Upper lobe of left lung (tissue), 6 donors: Measurements from ENCODE around the gene KRT4. TPM values are rescaled to one million over a fixed set of nuclear protein-coding genes. Genes with fewer than 3 reads are reported as not detected.
"Not testable (repeated sequence)": the region's sequence is repeated elsewhere in the genome, so short reads cannot be mapped to it uniquely, and the experiment has no call there.

Experiments used
- ATAC-seq, 2 donors: fragments of 200-7000 bp; cut with Tn5 transposase; one replicate each; pipeline ENCODE4 v1.9.1; 2022; ENCODE audit warnings: mild to moderate bottlenecking in 2 of 2, moderate library complexity in 2 of 2; ENCODE audit not compliant: low FRiP score in 2 of 2
- DNase-seq, 2 donors: peaks; one replicate each; pipeline ENCODE4 v3.0.0-alpha.2; 2019 to 2020
- H3K27ac ChIP-seq, 4 donors: fragments of 200-600 bp; sonication (generic); one replicate each; pipeline ENCODE4 v1.5.1; 2016 to 2019
- H3K27me3 ChIP-seq, 4 donors: fragments of 200-600 bp; sonication (generic); one replicate each; pipeline ENCODE4 v1.5.1; 2017 to 2019
- H3K36me3 ChIP-seq, 4 donors: fragments of 200-600 bp; sonication (generic); one replicate each; pipeline ENCODE4 v1.5.1; 2016 to 2019
- H3K4me1 ChIP-seq, 4 donors: fragments of 200-600 bp; sonication (generic); one replicate each; pipeline ENCODE4 v1.5.1; 2018 to 2019
- H3K4me3 ChIP-seq, 4 donors: fragments of 200-600 bp; sonication (generic); one replicate each; pipeline ENCODE4 v1.5.1; 2017 to 2019; ENCODE audit warnings: mild to moderate bottlenecking in 2 of 4, moderate library complexity in 1 of 4
- H3K9me3 ChIP-seq, 4 donors: fragments of 200-600 bp; sonication (generic); one replicate each; pipeline ENCODE4 v1.5.1; 2018 to 2019
- EP300 ChIP-seq, 4 donors: sonication (generic); formaldehyde crosslinking; IDR thresholded peaks; one replicate each; pipeline ENCODE4 v1.5.1; 2017; ENCODE audit warnings: antibody characterized with exemption in 4 of 4, control low read depth in 2 of 4
- POLR2A ChIP-seq, 4 donors: fragments of 450-650 bp; IDR thresholded peaks; one replicate each; pipeline ENCODE4 v1.5.1; 2016 to 2017; ENCODE audit warnings: antibody characterized with exemption in 4 of 4, mild to moderate bottlenecking in 2 of 4
- POLR2AphosphoS5 ChIP-seq, 2 donors: sonication (generic); formaldehyde crosslinking; IDR thresholded peaks; one replicate each; pipeline ENCODE4 v1.5.1; 2017; ENCODE audit warnings: antibody characterized with exemption in 2 of 2
- WGBS, 2 donors: methylation state at CpG; one replicate each; pipeline ENCODE4 v1.1.5; 2017 to 2018; 5-methylcytosine and 5-hydroxymethylcytosine counted together
- total RNA-seq, 6 donors: library from RNA; depleted of rRNA in 4 of 6; stranded (reverse); fragments of >200 nt in 4 of 6; gene quantifications; one replicate each; pipeline versions ENCODE4 v1.1.0 to v1.2.1, GENCODE V29; 2016 to 2021
- TF ChIP-seq, protein P1 (sequence below), 6 experiments: fragments of 450-650 bp in 4 of 6; fragments of 200-600 bp in 2 of 6; sonication (generic) in 2 of 6; IDR thresholded peaks; one replicate each; pipeline ENCODE4 v1.5.1; 2016 to 2019; ENCODE audit warnings: antibody characterized with exemption in 6 of 6
- donor health status: DM: no; HTN: no; CAD: no; lungs with moderate emphysema.
- donor health status: DM: no; HTN: yes; CAD: no; lungs with severe emphysema.

Gene KRT4
- total RNA-seq, 6 donors from 2014 or later = 2.1 to 36.1 (median 15.1) TPM

DNA sequence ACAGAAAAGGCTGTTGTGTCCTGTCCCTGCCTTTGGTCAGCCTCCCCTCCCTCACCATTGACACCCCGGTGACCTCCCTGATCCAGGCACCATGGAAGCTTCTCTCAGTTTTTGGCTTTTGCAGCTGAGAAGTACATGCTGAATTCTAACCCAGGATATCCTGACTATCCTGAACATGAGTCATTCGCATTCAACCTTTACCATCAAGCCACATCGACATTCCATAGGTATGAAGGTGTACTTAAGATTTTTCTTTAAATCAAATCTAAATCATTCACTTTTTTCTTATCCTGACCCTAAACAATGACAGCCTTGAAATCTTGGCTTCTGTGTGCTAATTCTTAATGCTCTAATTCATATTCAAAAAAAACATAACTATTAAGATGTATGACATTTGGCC lies 43.6 kb upstream of the KRT4 start:
- TF ChIP-seq POLR2AphosphoS5 (IDR thresholded peaks at IDR 0.05) (no peak), EP300 (IDR thresholded peaks at IDR 0.05) (no peak), POLR2A (IDR thresholded peaks at IDR 0.05) (no peak)
- TF ChIP-seq, protein P1, sequence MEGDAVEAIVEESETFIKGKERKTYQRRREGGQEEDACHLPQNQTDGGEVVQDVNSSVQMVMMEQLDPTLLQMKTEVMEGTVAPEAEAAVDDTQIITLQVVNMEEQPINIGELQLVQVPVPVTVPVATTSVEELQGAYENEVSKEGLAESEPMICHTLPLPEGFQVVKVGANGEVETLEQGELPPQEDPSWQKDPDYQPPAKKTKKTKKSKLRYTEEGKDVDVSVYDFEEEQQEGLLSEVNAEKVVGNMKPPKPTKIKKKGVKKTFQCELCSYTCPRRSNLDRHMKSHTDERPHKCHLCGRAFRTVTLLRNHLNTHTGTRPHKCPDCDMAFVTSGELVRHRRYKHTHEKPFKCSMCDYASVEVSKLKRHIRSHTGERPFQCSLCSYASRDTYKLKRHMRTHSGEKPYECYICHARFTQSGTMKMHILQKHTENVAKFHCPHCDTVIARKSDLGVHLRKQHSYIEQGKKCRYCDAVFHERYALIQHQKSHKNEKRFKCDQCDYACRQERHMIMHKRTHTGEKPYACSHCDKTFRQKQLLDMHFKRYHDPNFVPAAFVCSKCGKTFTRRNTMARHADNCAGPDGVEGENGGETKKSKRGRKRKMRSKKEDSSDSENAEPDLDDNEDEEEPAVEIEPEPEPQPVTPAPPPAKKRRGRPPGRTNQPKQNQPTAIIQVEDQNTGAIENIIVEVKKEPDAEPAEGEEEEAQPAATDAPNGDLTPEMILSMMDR (IDR thresholded peaks at IDR 0.05) = no peak
- H3K27ac ChIP-seq = no peak overlapping the region
- H3K9me3 ChIP-seq = peaks cover 0 to 3% (median 0%) of the 10 kb centered on the region in 4 donors
- DNase-seq = no peak
- H3K36me3 ChIP-seq = no peaks in the 10 kb centered on the region
- no peaks in the 10 kb centered on the region for H3K27me3 ChIP-seq
- H3K4me1 ChIP-seq = peaks cover 0 to 7% (median 3%) of the 10 kb centered on the region in 4 donors
- H3K4me3 ChIP-seq = no peak overlapping the region
- WGBS, 2 donors = 90 to 94% methylated on average over 3 of the region's 3 CpGs
- no peak for ATAC-seq

DNA sequence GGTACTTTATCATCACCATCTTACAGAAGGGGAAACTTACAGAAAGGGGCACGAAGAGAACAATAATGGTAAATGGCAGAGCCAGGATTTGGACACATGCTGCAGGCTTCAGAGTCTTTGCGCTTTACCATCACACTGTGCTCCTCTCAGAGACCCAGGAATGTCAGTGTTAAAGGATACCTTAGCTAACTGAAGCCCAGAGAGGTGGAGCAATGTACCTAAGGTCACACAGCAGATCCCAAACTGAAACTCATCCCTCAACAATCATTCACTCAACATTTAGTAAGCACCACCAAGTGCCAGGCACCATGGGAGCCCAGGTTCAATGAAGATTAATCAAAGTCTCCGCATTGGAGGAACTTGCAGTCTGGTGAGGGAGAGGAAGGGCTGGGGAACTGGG lies 42.9 kb upstream of the KRT4 start:
- Histone ChIP-seq H3K36me3 (no peaks in the 10 kb centered on the region), H3K4me3 (no peak overlapping the region), H3K4me1 (peaks cover 0 to 7% (median 3%) of the 10 kb centered on the region in 4 donors), H3K27ac (no peak overlapping the region), H3K27me3 (no peaks in the 10 kb centered on the region), H3K9me3 (peaks cover 0 to 3% (median 0%) of the 10 kb centered on the region in 4 donors)
- TF ChIP-seq POLR2A (IDR thresholded peaks at IDR 0.05) (no peak), POLR2AphosphoS5 (IDR thresholded peaks at IDR 0.05) (no peak), EP300 (IDR thresholded peaks at IDR 0.05) (no peak)
- TF ChIP-seq, protein P1 (IDR thresholded peaks at IDR 0.05) = no peak
- DNase-seq = no peak
- no peak for ATAC-seq
- 80 to 87% methylated on average over 3 of the region's 3 CpGs for WGBS, 2 donors

DNA sequence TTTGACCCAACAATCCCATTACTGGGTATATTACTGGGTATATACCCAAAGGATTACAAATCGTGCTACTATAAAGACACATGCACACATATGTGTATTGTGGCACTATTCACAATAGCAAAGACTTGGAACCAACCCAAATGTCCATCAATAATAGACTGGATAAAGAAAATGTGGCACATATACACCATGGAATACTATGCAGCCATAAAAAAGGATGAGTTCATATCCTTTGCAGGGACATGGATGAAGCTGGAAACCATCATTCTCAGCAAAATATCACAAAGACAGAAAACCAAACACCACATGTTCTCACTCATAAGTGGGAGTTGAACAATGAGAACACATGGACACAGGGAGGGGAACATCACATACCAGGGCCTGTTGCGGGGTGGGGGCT lies 42.2 kb upstream of the KRT4 start:
- H3K4me3 ChIP-seq, H3K36me3 ChIP-seq, DNase-seq, ATAC-seq, H3K9me3 ChIP-seq, H3K4me1 ChIP-seq, H3K27me3 ChIP-seq, H3K27ac ChIP-seq: not testable (repeated sequence)
- WGBS, 2 donors = 66 to 98% methylated on average over 2 of the region's 2 CpGs

DNA sequence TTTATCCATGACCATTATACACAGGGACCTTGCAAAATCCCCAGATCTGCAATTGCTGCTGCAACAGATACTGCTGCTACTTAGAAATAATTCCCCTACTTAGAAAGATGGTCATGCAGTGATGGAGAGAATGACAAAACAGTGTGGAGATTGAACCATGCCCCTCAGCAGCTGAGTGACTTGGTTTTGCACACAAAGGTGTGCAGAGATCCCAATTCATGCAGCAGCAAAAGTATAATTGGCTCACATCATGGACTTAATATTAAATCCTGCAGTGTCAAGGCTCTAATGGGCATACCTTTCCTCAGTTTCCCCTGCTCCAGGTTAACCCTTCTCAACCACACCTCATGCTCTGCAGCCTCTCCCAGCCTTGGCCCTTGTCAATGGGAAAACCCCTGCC lies 37.9 kb upstream of the KRT4 start:
- peaks cover 0 to 3% (median 0%) of the 10 kb centered on the region in 4 donors for H3K9me3 ChIP-seq
- peaks cover 0 to 8% (median 0%) of the 10 kb centered on the region in 4 donors for H3K4me1 ChIP-seq
- no peaks in the 10 kb centered on the region for H3K27me3 ChIP-seq
- no peaks in the 10 kb centered on the region for H3K36me3 ChIP-seq
- TF ChIP-seq EP300 (IDR thresholded peaks at IDR 0.05) (no peak), POLR2A (IDR thresholded peaks at IDR 0.05) (no peak), POLR2AphosphoS5 (IDR thresholded peaks at IDR 0.05) (no peak)
- TF ChIP-seq, protein P1 (IDR thresholded peaks at IDR 0.05) = no peak
- DNase-seq (no peak), ATAC-seq (no peak)
- no peak overlapping the region for H3K4me3 ChIP-seq
- no peak overlapping the region for H3K27ac ChIP-seq

DNA sequence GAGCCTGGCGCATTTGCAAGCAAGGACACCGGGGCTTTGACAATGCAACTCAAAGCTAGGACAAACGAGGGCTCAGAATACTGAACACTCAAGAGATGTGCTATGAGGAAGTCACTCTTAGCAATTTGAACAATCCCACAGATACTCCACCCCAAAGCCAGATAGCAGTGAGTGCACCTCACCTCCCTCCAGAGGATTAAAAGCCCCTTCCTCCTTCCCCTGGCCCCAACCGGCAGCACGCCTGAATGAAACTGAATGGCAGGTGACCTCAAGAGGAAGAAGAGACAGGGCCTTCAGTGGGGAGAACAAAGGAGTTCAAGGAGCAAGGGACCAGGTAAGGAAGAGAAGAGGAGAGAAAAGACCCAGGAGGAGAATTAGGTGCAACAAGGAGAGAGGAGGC lies 36.8 kb upstream of the KRT4 start:
- Histone ChIP-seq H3K4me1 (peaks cover 0 to 8% (median 0%) of the 10 kb centered on the region in 4 donors), H3K9me3 (peaks cover 0 to 3% (median 0%) of the 10 kb centered on the region in 4 donors), H3K27me3 (no peaks in the 10 kb centered on the region), H3K27ac (no peak overlapping the region), H3K36me3 (no peaks in the 10 kb centered on the region), H3K4me3 (no peak overlapping the region)
- no peak for ATAC-seq
- 73 to 79% methylated on average over 5 of the region's 5 CpGs for WGBS, 2 donors
- TF ChIP-seq POLR2A (IDR thresholded peaks at IDR 0.05) (no peak), EP300 (IDR thresholded peaks at IDR 0.05) (no peak), POLR2AphosphoS5 (IDR thresholded peaks at IDR 0.05) (no peak)
- TF ChIP-seq, protein P1 (IDR thresholded peaks at IDR 0.05) = no peak
- no peak for DNase-seq
